Calu3 (cell line): Measurements from ENCODE around the gene VLDLR. TPM values are rescaled to one million over a fixed set of nuclear protein-coding genes. Genes with fewer than 3 reads are reported as not detected.

ENCODE experiments used
- BruUV-seq: library from RNA; stranded (reverse); fragments of 400-500 nt; replicated peaks from 2 replicates; lab custom pipeline; 2021; lab: Mats Ljungman, UMichigan
- CTCF ChIA-PET: fragments of 300-600 bp; sonication (Branson Sonifier 250); formaldehyde crosslinking; loops from one replicate; lab custom pipeline; 2022; ENCODE audit warnings: antibody characterized with exemption; lab: Charles Lee
- DNase-seq: peaks from one replicate; pipeline ENCODE4 v3.0.0; 2022
- H3K27ac Mint-ChIP-seq: one replicate; pipeline ENCODE4 v1.8.0; 2022; ENCODE audit warnings: mixed read lengths; ENCODE audit not compliant: unreplicated experiment
- H3K27me3 Mint-ChIP-seq: one replicate; pipeline ENCODE4 v1.8.0; 2022; ENCODE audit warnings: mixed read lengths; ENCODE audit not compliant: unreplicated experiment
- H3K36me3 Mint-ChIP-seq: one replicate; pipeline ENCODE4 v1.8.0; 2022; ENCODE audit warnings: mild to moderate bottlenecking, moderate library complexity, mixed read lengths; ENCODE audit not compliant: insufficient read depth, unreplicated experiment
- H3K4me1 Mint-ChIP-seq: one replicate; pipeline ENCODE4 v1.8.0; 2022; ENCODE audit warnings: mild to moderate bottlenecking, low read depth, mixed read lengths; ENCODE audit not compliant: unreplicated experiment
- H3K4me3 Mint-ChIP-seq: one replicate; pipeline ENCODE4 v1.8.0; 2022; ENCODE audit warnings: mild to moderate bottlenecking, low read depth, moderate library complexity, mixed read lengths; ENCODE audit not compliant: unreplicated experiment
- H3K9me3 Mint-ChIP-seq: one replicate; pipeline ENCODE4 v1.8.0; 2022; ENCODE audit warnings: low read depth, mixed read lengths; ENCODE audit not compliant: unreplicated experiment
- CTCF ChIP-seq: fragments of 200-600 bp; IDR thresholded peaks from one replicate; pipeline ENCODE4 v1.8.0; 2022; ENCODE audit warnings: antibody characterized with exemption; ENCODE audit not compliant: unreplicated experiment
- intact Hi-C: fragments of 100-400 bp; cut with micrococcal nuclease; formaldehyde crosslinking; loops from one replicate; pipeline ENCODE4 v1.10.0; 2022; ENCODE audit not compliant: unreplicated experiment
- total RNA-seq: library from RNA; stranded (reverse); gene quantifications from 2 replicates; pipeline ENCODE4 v1.2.3, GENCODE V29; 2022

VLDLR gene
- total RNA-seq, 1 experiment from 2014 or later: 17.8 TPM

GRCh38 chr9:2631263-2631662 lies 9.7 kb downstream of the VLDLR start:
- H3K9me3 Mint-ChIP-seq: no peaks in the 10 kb centered on the region
- no peak overlapping the region for H3K4me3 Mint-ChIP-seq
- no peak for TF ChIP-seq CTCF
- no peaks in the 10 kb centered on the region for H3K36me3 Mint-ChIP-seq
- no peak for DNase-seq
- BruUV-seq: no TSS peak
- no peak overlapping the region for H3K27ac Mint-ChIP-seq
- intact Hi-C loops: no loop called here
- peaks cover 15% of the 10 kb centered on the region for H3K4me1 Mint-ChIP-seq
- no peaks in the 10 kb centered on the region for H3K27me3 Mint-ChIP-seq
- CTCF ChIA-PET: no interaction called here

GRCh38 chr9:2634153-2634552 lies 12.6 kb downstream of the VLDLR start:
- no peaks in the 10 kb centered on the region for H3K9me3 Mint-ChIP-seq
- DNase-seq: no peak
- intact Hi-C loops: no loop called here
- H3K27ac Mint-ChIP-seq: no peak overlapping the region
- TF ChIP-seq CTCF: no peak
- H3K27me3 Mint-ChIP-seq: no peaks in the 10 kb centered on the region
- peaks cover 2% of the 10 kb centered on the region for H3K4me1 Mint-ChIP-seq
- CTCF ChIA-PET: no interaction called here
- H3K4me3 Mint-ChIP-seq: no peak overlapping the region
- no TSS peak for BruUV-seq
- no peaks in the 10 kb centered on the region for H3K36me3 Mint-ChIP-seq

- no peak overlapping the region for H3K4me3 Mint-ChIP-seq
- no peaks in the 10 kb centered on the region for H3K27me3 Mint-ChIP-seq
- H3K27ac Mint-ChIP-seq: no peak overlapping the region
- H3K4me1 Mint-ChIP-seq: no peaks in the 10 kb centered on the region
- CTCF ChIA-PET: no interaction called here
- no peaks in the 10 kb centered on the region for H3K36me3 Mint-ChIP-seq
- DNase-seq: no peak
- no TSS peak for BruUV-seq
- H3K9me3 Mint-ChIP-seq: no peaks in the 10 kb centered on the region
- intact Hi-C loops: no loop called here
- no peak for TF ChIP-seq CTCF
Observed at GRCh38 chr9:2634818-2635217, 13.2 kb downstream of the VLDLR start.

GRCh38 chr9:2635922-2636321 lies 14.3 kb downstream of the VLDLR start:
- no peaks in the 10 kb centered on the region for H3K9me3 Mint-ChIP-seq

More at GRCh38 chr9:2635922-2636321, 14.3 kb downstream of the VLDLR start:
- Mint-ChIP-seq H3K27ac (no peak overlapping the region), H3K4me3 (no peak overlapping the region), H3K36me3 (no peaks in the 10 kb centered on the region), H3K27me3 (no peaks in the 10 kb centered on the region), H3K4me1 (no peaks in the 10 kb centered on the region)
- CTCF ChIA-PET: no interaction called here
- no TSS peak for BruUV-seq
- intact Hi-C loops: no loop called here
- no peak for DNase-seq
- TF ChIP-seq CTCF: no peak
